SKM-1 treated with dmso at 0.1 percent for 144 hours (cell line): Measurements from ENCODE around the gene CPEB1.

Experiments
- DNase-seq: peaks from one replicate; lab custom pipeline; 2025; ENCODE audit not compliant: unreplicated experiment; lab: John Stamatoyannopoulos, UW

Gene CPEB1

GRCh38 chr15:82647045-82647834 lies at the start of gene CPEB1:
Gene CPEB1 (minus strand): TSS chr15:82647363. CDS start chr15:82628459, 18,904 bp downstream.
- no peak for DNase-seq

GRCh38 chr15:82692171-82692570 lies 45.0 kb upstream of the CPEB1 start:
- no peak for DNase-seq

GRCh38 chr15:82689147-82689546 lies 42.0 kb upstream of the CPEB1 start:
- no peak for DNase-seq

GRCh38 chr15:82688691-82689090 lies 41.5 kb upstream of the CPEB1 start:
- DNase-seq: no peak

- DNase-seq: no peak
Measured at GRCh38 chr15:82681371-82681770, 34.2 kb upstream of the CPEB1 start.

GRCh38 chr15:82680200-82681102 lies 33.3 kb upstream of the CPEB1 start:
- no peak for DNase-seq

- no peak for DNase-seq
Measured at GRCh38 chr15:82679626-82680199, 32.5 kb upstream of the CPEB1 start.

- DNase-seq: no peak
Measured at GRCh38 chr15:82677720-82678323, 30.7 kb upstream of the CPEB1 start.

- DNase-seq: no peak
Measured at GRCh38 chr15:82674873-82675272, 27.7 kb upstream of the CPEB1 start.

- no peak for DNase-seq
Measured at GRCh38 chr15:82670699-82671098, 23.5 kb upstream of the CPEB1 start.

GRCh38 chr15:82666606-82667005 lies 19.4 kb upstream of the CPEB1 start:
- no peak for DNase-seq

GRCh38 chr15:82664021-82664420 lies 16.9 kb upstream of the CPEB1 start:
- no peak for DNase-seq

- no peak for DNase-seq
Measured at GRCh38 chr15:82663186-82663600, 16.0 kb upstream of the CPEB1 start.

GRCh38 chr15:82662641-82663040 lies 15.5 kb upstream of the CPEB1 start:
- DNase-seq: no peak

- no peak for DNase-seq
Measured at GRCh38 chr15:82660378-82660777, 13.2 kb upstream of the CPEB1 start.

- no peak for DNase-seq
Measured at GRCh38 chr15:82656641-82657266, 9.6 kb upstream of the CPEB1 start.

GRCh38 chr15:82655606-82656005 lies 8.4 kb upstream of the CPEB1 start:
- DNase-seq: no peak

- no peak for DNase-seq
Measured at GRCh38 chr15:82653483-82654168, 6.5 kb upstream of the CPEB1 start.

GRCh38 chr15:82651708-82652107 lies 4.5 kb upstream of the CPEB1 start:
- no peak for DNase-seq

- DNase-seq: no peak
Measured at GRCh38 chr15:82650046-82650670, 3.0 kb upstream of the CPEB1 start.
